AG04449 (cell line): Measurements from ENCODE around the gene FRMPD2.

ENCODE experiments used
- CTCF ChIA-PET: fragments of 350-600 bp; formaldehyde crosslinking; extraction: SDS; loops from one replicate; lab custom pipeline; 2021; ENCODE audit warnings: antibody characterized with exemption; lab: Yijun Ruan, JAX
- POLR2A ChIA-PET: fragments of 400-600, 350-600 bp; formaldehyde crosslinking; extraction: SDS; loops from one replicate; lab custom pipeline; 2020; ENCODE audit warnings: antibody characterized with exemption, inconsistent platforms; lab: Yijun Ruan, JAX
- DNase-seq: peaks from one replicate; pipeline ENCODE4 v3.0.0-alpha.2; 2010; ENCODE audit warnings: low read depth, low spot score
- H3K4me3 ChIP-seq: 2 replicates; pipeline ENCODE4 v1.5.1; 2011; ENCODE audit warnings: low read depth, mild to moderate bottlenecking, control low read depth, low read length
- TF ChIP-seq, protein P1 (sequence below): IDR thresholded peaks from one replicate; pipeline ENCODE4 v1.5.1; 2011; ENCODE audit warnings: mild to moderate bottlenecking, moderate library complexity, low read length, control low read depth, inconsistent platforms; ENCODE audit not compliant: insufficient read depth; ENCODE audit errors: missing control alignments

The FRMPD2 gene

DNA sequence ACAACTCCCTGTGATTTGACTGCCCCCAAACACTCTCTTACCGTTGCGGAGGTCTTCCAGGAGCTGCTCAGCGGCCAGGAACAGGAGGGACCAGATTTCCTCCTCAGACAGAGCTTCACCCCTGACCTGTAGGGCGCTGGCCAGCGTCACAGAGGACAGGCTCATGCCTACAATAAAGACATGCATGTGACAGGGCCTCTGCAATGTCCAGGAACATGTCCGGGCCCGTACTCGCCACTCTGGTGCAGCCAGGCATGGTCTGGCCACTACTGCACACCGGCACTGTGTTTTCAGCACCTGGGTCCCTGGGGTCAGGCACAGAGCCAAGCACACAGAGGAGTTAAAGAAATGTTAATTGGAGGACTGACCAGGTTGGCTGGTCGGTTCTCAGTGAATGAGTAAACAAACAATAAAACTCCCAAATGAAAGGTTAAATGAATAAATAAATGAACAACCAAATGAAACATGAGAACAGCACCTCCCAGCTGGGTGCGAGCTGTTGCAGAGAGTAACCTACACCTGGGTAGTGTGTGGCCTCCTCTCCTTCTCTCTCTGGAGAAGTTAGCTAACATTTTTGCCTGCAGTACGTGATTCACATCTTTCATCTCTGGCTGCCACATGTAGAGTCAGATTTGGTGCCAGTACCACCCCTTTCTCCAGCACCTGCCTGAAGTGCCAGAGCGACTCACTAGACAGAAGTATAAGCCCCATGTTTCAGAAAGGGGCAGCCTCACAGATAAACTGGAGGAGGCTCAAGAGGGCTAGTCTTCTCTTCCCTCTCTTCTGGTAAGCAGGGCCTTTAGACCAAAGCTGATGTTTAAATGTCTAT lies 22.8 kb downstream of the FRMPD2 start:
- ChIA-PET CTCF (interaction anchor here (1.4 kb wide), 1 partner anchor 36 kb away, joined by 3 read pairs; no protein-coding TSS in a partner anchor), POLR2A (no interaction called here)
- TF ChIP-seq, protein P1, sequence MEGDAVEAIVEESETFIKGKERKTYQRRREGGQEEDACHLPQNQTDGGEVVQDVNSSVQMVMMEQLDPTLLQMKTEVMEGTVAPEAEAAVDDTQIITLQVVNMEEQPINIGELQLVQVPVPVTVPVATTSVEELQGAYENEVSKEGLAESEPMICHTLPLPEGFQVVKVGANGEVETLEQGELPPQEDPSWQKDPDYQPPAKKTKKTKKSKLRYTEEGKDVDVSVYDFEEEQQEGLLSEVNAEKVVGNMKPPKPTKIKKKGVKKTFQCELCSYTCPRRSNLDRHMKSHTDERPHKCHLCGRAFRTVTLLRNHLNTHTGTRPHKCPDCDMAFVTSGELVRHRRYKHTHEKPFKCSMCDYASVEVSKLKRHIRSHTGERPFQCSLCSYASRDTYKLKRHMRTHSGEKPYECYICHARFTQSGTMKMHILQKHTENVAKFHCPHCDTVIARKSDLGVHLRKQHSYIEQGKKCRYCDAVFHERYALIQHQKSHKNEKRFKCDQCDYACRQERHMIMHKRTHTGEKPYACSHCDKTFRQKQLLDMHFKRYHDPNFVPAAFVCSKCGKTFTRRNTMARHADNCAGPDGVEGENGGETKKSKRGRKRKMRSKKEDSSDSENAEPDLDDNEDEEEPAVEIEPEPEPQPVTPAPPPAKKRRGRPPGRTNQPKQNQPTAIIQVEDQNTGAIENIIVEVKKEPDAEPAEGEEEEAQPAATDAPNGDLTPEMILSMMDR: no peak
- no peak overlapping the region for H3K4me3 ChIP-seq
- no peak for DNase-seq

DNA sequence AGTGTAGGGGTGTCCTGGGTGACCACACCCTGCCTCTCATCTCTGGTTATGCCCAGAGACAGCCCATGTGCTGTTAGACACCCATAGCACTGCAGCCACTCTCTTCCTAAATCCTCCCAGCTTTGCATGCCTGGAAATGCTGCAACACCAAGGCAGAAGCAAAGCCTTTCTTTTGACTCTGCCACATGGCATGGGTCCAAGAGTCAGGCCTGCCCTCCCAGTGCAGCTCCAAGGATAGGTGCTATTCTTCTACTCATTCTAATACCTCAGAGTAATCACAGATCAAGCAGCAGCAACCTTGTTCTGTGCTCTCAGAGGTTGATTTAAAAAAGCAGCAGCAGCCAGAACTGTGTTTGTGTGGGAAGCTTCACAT lies 23.4 kb downstream of the FRMPD2 start:
- no peak for DNase-seq
- ChIA-PET CTCF (no interaction called here), POLR2A (no interaction called here)
- TF ChIP-seq, protein P1: no peak
- no peak overlapping the region for H3K4me3 ChIP-seq

DNA sequence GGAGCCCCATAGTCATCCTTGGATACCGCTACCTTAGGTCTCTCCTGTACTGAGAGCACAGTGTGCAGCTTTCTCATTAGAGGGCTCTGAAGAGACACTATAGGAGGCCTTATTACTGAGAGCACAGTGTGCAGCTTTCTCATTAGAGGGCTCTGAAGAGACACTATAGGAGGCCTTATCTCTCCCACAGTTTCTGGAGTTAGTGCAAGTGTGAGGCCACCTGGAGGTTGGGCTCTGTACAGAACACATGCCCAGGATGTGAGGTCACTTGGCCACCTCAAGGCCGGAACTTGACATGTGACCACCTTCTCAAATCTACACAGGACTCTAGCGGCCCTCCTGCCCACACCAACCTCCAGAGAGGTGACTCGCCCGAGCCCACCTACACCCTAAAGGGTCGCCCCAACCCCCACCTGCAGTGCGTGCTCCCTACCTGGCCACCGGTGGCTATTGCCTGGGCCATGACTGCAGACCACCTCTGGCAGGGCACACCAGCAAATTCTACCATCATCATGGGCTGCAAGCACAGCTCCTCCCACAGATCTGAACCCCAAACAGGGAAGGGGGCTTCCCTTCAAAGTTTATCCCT lies 24.6 kb downstream of the FRMPD2 start:
- DNase-seq: no peak
- H3K4me3 ChIP-seq: no peak overlapping the region
- ChIA-PET CTCF (no interaction called here), POLR2A (no interaction called here)
- TF ChIP-seq, protein P1: no peak

DNA sequence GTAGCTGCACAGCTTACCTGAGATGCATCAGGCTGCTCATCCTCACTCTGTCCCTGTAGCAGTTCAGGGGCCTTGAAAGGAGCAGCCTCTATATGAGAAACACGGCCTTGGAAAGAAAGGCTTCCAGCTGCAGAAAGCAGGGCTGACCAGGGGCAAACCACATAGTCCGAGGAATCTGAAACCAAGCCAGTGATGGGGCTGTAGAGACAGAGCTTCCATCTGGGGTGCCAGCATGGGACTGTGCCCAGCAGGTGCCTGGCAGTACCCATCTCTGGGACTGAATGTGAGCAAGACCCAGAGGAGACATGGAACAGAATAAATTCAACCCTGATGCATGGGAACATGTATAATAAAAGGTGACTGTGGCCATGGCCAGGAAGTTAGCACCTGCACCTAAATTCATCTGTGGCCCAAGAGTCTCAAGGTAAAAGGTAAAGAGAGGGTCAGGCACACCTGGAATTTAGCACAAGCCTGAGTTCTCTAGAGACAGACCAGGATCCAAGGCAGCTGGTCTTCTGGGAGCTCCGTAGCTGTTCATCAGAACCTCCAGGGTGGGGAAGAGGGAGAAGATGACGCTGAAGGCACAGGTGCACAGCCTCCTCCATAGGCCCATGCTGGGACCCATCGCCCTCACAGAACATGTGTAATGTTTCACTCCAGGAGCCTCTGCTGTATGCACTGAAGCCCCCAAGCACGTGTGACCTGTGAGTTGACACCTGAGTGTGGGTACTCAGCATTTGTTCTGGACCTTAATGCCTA lies 25.3 kb downstream of the FRMPD2 start:
- ChIA-PET CTCF (interaction anchor here (1.6 kb wide), 1 partner anchor 10 kb away, joined by 6 read pairs; no protein-coding TSS in a partner anchor), POLR2A (no interaction called here)
- no peak for DNase-seq
- TF ChIP-seq, protein P1: no peak
- no peak overlapping the region for H3K4me3 ChIP-seq

DNA sequence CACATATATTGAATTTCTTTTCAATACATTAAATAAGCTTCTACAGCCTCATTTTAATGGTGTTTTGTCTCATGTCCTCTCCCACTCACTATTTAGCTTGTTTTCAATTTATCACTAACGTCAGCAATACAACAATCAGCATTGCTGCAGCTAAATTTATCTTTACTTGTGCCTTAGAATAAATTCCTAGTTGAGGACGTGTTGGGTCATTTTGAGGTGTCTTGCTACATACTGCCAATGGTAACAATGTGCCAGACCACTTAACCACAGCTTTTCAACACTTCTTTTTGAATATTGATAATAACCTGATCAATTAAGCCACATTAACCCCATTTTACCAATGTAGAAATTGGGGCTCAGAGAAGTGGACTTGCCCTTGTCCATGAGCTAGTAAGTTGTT lies 26.0 kb downstream of the FRMPD2 start:
- CTCF ChIA-PET: interaction anchor here (1.6 kb wide), 1 partner anchor 9 kb away, joined by 6 read pairs; no protein-coding TSS in a partner anchor
- DNase-seq: no peak
- TF ChIP-seq, protein P1: no peak
- no peak overlapping the region for H3K4me3 ChIP-seq
- POLR2A ChIA-PET: no interaction called here
